Left lung (tissue), 10 donors: ENCODE measurements around the gene IFI6. TPM values are rescaled to one million over a fixed set of nuclear protein-coding genes. Genes with fewer than 3 reads are reported as not detected.
"Not testable (repeated sequence)": the region's sequence is repeated elsewhere in the genome, so short reads cannot be mapped to it uniquely, and the experiment has no call there.

Source experiments
- ATAC-seq: fragments of 200-7000 bp; cut with Tn5 transposase; one replicate; pipeline ENCODE4 v1.9.1; 2020; ENCODE audit warnings: moderate library complexity
- DNase-seq, 4 donors: peaks; one replicate each; pipeline ENCODE4 v3.0.0-alpha.2; 2013 to 2020
- H3K27ac ChIP-seq, 2 donors: fragments of 200-600 bp; sonication (generic) in 1 of 2; one replicate each; pipeline versions ENCODE4 v1.5.0 to v1.8.0; 2020 to 2021
- H3K27me3 ChIP-seq, 2 donors: fragments of 200-600 bp; sonication (generic) in 1 of 2; one replicate each; pipeline versions ENCODE4 v1.5.0 to v1.8.0; 2020 to 2021
- H3K36me3 ChIP-seq, 2 donors: fragments of 200-600 bp; sonication (generic) in 1 of 2; one replicate each; pipeline versions ENCODE4 v1.5.0 to v1.8.0; 2020 to 2021
- H3K4me1 ChIP-seq, 2 donors: fragments of 200-600 bp; one replicate each; pipeline ENCODE4 v1.8.0; 2021
- H3K4me3 ChIP-seq, 2 donors: fragments of 200-600 bp; sonication (generic) in 1 of 2; one replicate each; pipeline versions ENCODE4 v1.5.0 to v1.8.0; 2020 to 2021; ENCODE audit warnings: mild to moderate bottlenecking in 1 of 2
- H3K9me3 ChIP-seq, 2 donors: fragments of 200-600 bp; sonication (generic) in 1 of 2; one replicate each; pipeline versions ENCODE4 v1.5.0 to v1.8.0; 2020 to 2021
- intact Hi-C, 2 donors: fragments of 100-400 bp; cut with DNase I; formaldehyde crosslinking; loops; one replicate each; pipeline versions ENCODE4 v1.11.2 to v1.14.2; 2022
- polyA plus RNA-seq, 6 donors: library from polyadenylated mRNA; unstranded; fragments of 120-200 nt; gene quantifications; one replicate each; pipeline ENCODE4 v1.2.1, GENCODE V29; 2013; ENCODE audit not compliant: insufficient read length in 6 of 6
- total RNA-seq, 2 donors: library from RNA; stranded (reverse); fragmentation: NEBNext Ultra II Directional; extraction: Animal tissue kit (Norgen Biotek cat#: 25700); gene quantifications; one replicate each; pipeline ENCODE4 v1.2.1, GENCODE V29; 2021
- TF ChIP-seq, protein P1 (sequence below), 2 donors: fragments of 200-600 bp; sonication (generic) in 1 of 2; IDR thresholded peaks; one replicate each; pipeline versions ENCODE4 v1.5.0 to v1.8.0; 2021; ENCODE audit warnings: antibody characterized with exemption in 2 of 2
- donor health status: DM: no; HTN: yes; CAD: no.
- donor health status: DM: no; HTN: no; CAD: no.

The IFI6 gene
- total and polyA plus RNA-seq, 8 donors: 27.4 to 341 (median 29.5) TPM

DNA sequence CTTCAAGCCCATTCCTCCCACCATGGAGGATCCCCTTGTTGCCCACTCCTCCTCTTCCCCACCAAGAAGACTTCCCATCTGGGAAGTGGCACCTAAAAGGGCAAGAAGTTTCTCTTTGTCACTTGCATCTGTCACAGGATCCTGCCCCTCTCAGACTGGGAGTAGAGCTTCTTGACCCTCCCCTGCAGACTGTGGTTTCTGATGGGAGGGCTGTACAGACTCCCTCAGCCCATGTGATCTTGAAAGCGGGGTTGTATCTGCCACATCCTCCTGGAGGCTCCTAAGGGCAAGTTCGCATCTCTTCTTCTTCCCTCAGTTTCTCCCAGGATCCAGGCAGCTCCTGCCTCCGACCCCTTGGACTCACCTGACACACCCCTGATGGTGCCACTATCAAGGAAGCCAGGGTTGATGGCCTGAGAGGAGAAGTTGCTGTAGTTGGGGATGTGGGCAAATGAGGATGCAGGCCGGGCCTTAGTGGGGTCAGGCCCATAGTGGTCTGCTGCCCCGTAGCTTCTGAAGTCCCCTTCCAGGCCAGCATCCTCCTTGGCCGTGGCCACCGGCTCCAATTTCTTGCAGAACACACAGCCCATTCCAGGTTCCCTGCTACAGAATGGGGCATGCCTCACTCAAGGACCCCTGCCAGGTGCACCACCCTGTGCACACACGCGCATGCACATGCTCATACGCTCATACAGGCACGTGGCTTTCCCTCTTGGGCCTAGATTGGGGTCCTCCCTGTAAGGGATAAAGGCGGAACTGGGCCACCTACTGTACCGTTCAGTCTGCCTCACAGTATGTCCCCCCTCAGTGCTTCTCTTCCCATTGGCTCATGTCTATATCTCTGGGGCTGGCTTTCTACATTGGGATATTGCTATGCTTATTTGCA, 48.4 kb downstream of the IFI6 start:
- Histone ChIP-seq H3K27me3 (no peaks in the 10 kb centered on the region), H3K27ac (peak overlapping the region in 1 of 2 donors; percentile 95), H3K9me3 (no peaks in the 10 kb centered on the region), H3K4me1 (peaks cover under 1 to 98% of the 10 kb centered on the region in 2 donors), H3K4me3 (peak overlapping the region in 1 of 2 donors; percentile 3), H3K36me3 (peaks cover 0 to 49% of the 10 kb centered on the region in 2 donors)
- DNase-seq: peak in 1 of 4 donors; percentile 61
- ATAC-seq: no peak
- intact Hi-C loops: no loop called here
- TF ChIP-seq, protein P1, sequence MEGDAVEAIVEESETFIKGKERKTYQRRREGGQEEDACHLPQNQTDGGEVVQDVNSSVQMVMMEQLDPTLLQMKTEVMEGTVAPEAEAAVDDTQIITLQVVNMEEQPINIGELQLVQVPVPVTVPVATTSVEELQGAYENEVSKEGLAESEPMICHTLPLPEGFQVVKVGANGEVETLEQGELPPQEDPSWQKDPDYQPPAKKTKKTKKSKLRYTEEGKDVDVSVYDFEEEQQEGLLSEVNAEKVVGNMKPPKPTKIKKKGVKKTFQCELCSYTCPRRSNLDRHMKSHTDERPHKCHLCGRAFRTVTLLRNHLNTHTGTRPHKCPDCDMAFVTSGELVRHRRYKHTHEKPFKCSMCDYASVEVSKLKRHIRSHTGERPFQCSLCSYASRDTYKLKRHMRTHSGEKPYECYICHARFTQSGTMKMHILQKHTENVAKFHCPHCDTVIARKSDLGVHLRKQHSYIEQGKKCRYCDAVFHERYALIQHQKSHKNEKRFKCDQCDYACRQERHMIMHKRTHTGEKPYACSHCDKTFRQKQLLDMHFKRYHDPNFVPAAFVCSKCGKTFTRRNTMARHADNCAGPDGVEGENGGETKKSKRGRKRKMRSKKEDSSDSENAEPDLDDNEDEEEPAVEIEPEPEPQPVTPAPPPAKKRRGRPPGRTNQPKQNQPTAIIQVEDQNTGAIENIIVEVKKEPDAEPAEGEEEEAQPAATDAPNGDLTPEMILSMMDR (IDR thresholded peaks at IDR 0.05): no peak

DNA sequence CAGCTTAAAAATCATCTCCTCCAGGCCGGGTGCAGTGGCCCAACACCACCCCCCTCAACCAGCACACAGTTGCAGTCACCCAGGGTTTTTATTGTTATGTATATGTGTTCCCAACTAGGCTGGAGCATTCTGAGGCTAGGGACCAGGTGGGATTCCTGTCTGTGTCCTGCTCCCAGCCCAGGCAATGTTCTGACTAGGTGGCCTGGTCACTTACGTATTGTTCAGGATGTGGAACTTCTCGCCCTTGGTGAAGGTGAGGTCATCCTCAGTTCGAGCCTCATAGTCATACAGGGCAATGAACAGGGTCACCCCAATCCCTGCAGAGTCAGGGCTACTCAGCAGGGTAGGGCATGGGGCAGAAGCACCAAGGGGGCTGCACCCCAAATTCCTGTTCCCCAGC, 49.2 kb downstream of the IFI6 start:
- TF ChIP-seq, protein P1 (IDR thresholded peaks at IDR 0.05): no peak
- no peaks in the 10 kb centered on the region for H3K27me3 ChIP-seq
- peaks cover 0 to 99% of the 10 kb centered on the region in 2 donors for H3K4me1 ChIP-seq
- no peaks in the 10 kb centered on the region for H3K9me3 ChIP-seq
- peak overlapping the region in 1 of 2 donors; percentile 95 for H3K27ac ChIP-seq
- peak overlapping the region in 1 of 2 donors; percentile 3 for H3K4me3 ChIP-seq
- peaks cover 0 to 56% of the 10 kb centered on the region in 2 donors for H3K36me3 ChIP-seq
- peak in 1 of 4 donors; percentile 28 for DNase-seq
- ATAC-seq: no peak
- intact Hi-C loops: no loop called here

DNA sequence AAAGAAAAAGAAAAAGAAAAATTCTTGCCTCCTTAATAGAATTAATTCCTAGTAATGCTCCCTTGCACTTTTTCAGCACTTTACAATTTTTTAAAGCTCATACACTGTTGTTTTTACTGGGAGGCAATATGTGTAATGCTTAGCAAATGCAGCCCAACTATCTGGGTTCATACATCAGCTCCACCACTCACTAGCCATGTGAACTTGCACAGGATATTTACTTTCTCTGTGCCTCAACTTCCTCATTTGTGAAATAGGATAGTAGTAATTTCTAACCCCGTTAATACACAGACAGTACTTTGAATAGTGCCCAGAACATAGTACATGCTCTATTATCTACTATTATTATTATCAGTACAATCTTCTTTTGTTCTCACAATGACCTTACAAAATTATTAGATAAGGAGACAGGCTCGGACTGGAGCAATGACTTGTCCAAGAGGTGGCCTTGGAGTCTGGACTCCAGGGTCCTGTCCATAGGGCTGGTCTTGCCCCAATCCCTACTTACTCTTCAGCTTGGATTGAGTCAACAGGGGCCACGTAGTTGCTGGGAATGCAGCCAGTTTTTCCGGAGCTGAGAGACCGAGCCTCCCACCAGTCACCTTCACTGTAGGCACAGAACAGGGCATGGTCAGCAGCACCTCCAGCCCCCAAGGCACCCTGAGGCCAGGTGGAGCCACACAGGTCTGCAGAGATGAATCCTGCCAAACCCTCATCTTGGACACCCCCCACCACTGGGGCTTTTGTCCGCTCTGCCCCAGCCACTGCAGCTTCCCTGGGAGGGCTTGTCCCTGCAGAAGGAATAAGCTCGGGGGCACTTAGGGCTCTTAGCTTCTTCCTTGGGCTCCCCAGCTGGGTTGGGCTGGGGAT, 50.7 kb downstream of the IFI6 start:
- TF ChIP-seq, protein P1 (IDR thresholded peaks at IDR 0.05): no peak
- no peak for ATAC-seq

DNA sequence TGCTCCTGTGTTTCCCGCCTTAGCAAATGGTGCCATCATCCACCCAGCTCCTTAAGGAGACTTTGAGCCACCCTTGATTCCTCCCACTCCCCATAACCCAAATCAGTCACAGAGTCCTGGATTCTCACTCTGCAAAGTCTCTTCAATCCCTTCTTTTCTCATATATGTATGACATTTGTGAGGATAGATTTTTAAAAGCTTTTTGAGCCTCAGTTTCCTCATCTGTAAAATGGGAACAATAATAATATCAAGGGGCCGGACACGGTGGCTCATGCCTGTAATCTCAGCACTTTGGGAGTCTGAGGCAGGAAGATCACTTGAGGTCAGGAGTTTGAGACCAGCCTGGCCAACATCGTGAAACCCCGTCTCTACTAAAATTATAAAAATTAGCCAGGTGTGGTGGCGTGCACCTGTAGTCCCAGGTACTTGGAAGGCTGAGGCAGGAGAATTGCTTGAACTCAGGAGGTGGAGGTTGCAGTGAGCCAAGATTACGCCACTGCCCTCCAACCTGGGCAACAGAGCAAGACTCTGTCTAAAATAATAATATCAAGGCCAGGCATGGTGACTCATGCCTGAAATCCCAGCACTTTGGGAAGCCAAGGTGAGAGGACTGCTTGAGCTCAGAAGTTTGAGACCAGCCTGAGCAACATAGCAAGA, 52.1 kb downstream of the IFI6 start:
- H3K4me3 ChIP-seq, H3K27me3 ChIP-seq, H3K9me3 ChIP-seq, DNase-seq, ATAC-seq: not testable (repeated sequence)
- H3K36me3 ChIP-seq: peaks cover 0 to 85% of the 10 kb centered on the region in 2 donors
- intact Hi-C loops: loop anchor here in 1 of 2 donors (10.0 kb wide), 1 partner anchor 315 kb away; no protein-coding TSS in a partner anchor
- peak overlapping the region in 1 of 2 donors; percentile 2 for H3K27ac ChIP-seq
- peaks cover 0 to 93% of the 10 kb centered on the region in 2 donors for H3K4me1 ChIP-seq

More for the DNA sequence above, 50.7 kb downstream of the IFI6 start:
- peaks cover 0 to 72% of the 10 kb centered on the region in 2 donors for H3K36me3 ChIP-seq
- H3K4me1 ChIP-seq: peaks cover 0 to 98% of the 10 kb centered on the region in 2 donors
- H3K27ac ChIP-seq: peak overlapping the region in 1 of 2 donors; percentile 95
- intact Hi-C loops: no loop called here
- no peaks in the 10 kb centered on the region for H3K9me3 ChIP-seq
- DNase-seq: peak in 1 of 4 donors; percentile 43
- no peak overlapping the region for H3K4me3 ChIP-seq
- no peaks in the 10 kb centered on the region for H3K27me3 ChIP-seq
